Endothelial cell of umbilical vein (primary cell): ENCODE data around the gene STXBP5L.

Experiments
- EZH2 ChIP-seq: IDR thresholded peaks from 2 replicates; pipeline ENCODE4 v1.6.1; 2012; ENCODE audit warnings: borderline replicate concordance, low read depth, mild to moderate bottlenecking, moderate library complexity, low read length, inconsistent platforms; ENCODE audit not compliant: severe bottlenecking
- POLR2A ChIP-seq: IDR thresholded peaks from 2 replicates; pipeline ENCODE4 v1.6.1; 2012; ENCODE audit warnings: low read depth, mild to moderate bottlenecking, control low read depth, low read length

DNA sequence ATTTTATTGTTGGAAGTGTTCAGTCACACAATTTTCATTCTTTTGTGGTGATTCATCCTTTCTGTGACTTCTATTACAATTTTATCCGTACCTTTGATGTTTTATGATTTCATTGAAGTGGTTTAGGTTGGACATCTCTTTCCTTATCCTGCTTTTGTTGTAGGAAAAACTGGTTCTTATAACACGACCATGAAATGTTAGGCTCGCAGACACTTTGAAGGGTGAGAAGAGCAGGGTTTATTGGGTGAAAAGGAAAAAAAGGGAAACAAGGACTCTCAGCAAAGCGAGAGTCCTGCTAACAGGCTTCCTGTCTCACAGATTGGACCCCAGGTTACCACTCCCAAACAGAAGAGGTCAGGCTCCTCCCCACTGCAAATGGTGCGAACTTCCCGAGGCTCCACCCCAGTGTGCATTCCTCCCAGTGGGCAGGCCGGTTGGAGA, 257.4 kb downstream of the STXBP5L start:
- TF ChIP-seq POLR2A (no peak), EZH2 (no peak)
